GM08714 (cell line): ENCODE results near the gene MR1.
A peak's percentile ranks its signal among the peaks of the same experiment; 100 is the strongest.

Experiments used
- H3K4me3 ChIP-seq: fragments of 200-500 bp; sonication (Bioruptor generic); 2 replicates; pipeline ENCODE4 v1.5.1; 2014; ENCODE audit warnings: mild to moderate bottlenecking, low read length, inconsistent platforms
- ZNF274 ChIP-seq: IDR thresholded peaks from 2 replicates; pipeline ENCODE4 v1.6.1; 2012; ENCODE audit warnings: mild to moderate bottlenecking, low read depth, low read length

MR1 gene

DNA sequence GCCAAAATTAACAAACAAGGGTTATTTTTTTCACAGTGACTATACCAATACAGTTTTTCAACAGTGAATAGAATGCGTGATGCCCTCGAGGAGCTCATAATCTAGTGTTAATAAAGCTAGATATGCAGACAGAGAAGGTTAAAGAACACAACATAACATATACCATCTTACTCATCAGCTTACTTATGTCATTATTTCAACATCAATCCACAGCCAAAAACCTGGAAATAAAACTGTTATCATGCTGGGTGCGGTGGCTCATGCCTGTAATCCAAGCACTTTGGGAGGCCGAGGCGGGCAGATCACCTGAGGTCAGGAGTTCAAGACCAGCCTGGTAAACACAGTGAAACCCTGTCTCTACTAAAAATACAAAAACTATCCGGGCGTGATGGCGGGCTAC is 17.2 kb upstream of the MR1 start:
- H3K4me3 ChIP-seq: no peak overlapping the region
- no peak for TF ChIP-seq ZNF274

DNA sequence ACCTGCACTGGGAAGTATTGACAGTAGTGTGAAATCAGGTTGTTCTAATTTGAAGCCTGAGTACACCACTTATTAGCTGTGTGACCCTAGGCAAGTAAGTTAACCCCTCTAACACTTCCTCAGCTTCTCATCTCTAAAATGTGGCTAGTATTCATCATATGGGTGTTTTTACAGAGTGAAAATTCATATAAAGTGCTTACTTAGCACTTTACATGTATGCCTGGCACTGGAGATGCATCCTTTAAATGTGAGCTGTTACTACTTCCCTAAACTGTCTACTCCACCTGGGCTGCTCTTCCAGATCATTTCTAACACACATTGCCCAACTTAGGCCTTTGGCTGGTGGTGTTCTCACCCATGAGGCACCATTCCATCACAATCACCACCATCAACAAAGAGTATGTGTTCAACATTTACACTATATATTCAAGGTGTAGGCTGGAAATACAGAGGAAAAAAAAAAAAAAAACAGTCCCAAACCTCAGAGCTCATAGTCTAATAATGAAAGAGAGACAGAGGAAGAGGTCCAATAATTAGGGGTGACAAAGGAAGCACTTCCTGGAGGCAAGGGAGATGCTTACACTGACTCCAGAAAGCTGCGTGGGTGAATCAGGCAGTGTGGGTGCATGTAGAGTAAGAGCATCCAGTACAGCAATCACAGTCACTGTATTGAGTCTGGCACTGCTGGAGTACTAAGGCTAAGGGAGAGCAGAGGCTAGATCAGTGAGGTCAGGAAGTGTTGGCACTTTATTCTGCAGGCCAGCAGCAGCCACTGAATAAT is 14.7 kb upstream of the MR1 start:
- H3K4me3 ChIP-seq: no peak overlapping the region
- no peak for TF ChIP-seq ZNF274

DNA sequence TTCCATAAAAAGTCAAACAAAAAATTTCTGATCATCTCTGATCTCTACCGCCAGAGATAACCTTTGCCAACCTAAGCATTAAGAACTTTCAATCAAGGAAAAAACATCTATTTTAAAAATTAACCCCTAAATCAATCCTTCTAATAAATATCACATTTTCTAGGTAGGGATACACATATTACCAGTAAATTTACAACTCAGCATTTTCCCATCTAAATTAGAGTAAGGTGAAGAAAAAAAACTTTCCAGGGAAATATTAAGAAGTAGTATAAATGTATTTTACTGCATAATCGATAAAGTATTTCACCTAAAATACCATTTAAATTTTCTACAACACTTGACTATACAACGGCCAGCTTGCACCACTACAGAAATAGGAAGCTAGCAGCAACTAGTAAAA is 12.6 kb upstream of the MR1 start:
- TF ChIP-seq ZNF274: no peak

DNA sequence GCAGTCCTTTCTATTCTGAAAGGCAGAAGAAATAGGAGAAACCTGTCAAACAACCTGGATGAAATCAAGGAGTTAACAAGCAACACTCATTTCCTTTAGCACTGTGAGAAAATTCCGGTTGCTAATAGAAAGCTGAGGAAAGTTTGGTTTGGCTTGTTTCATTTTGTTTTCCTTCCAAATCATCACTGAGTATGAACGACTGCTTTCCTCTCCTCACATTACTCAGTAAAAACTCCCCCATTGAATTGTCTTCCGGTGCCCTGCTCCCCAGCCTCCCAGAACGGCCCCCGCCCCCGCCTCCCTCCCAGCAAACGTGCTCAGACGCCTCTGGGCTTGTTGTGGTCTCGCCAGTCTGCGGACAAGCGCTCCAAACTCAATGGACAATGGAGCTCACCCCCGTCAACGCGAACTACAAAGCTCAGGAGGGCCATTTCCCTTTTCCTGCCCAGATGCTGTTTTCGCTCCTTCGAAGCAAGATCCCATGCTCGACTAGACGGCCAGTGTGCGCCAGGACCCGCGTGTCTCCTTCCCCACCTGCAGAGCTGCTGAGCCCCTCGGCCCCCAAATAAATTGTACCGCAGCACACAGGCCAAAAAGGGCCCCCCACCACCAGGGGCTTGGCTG is 11.9 kb upstream of the MR1 start:
- TF ChIP-seq ZNF274: no peak
- H3K4me3 ChIP-seq: peak overlapping the region; percentile 77

More for the DNA sequence above, 12.6 kb upstream of the MR1 start:
- peak overlapping the region; percentile 77; the same call in 1 of the 2 replicates for H3K4me3 ChIP-seq

DNA sequence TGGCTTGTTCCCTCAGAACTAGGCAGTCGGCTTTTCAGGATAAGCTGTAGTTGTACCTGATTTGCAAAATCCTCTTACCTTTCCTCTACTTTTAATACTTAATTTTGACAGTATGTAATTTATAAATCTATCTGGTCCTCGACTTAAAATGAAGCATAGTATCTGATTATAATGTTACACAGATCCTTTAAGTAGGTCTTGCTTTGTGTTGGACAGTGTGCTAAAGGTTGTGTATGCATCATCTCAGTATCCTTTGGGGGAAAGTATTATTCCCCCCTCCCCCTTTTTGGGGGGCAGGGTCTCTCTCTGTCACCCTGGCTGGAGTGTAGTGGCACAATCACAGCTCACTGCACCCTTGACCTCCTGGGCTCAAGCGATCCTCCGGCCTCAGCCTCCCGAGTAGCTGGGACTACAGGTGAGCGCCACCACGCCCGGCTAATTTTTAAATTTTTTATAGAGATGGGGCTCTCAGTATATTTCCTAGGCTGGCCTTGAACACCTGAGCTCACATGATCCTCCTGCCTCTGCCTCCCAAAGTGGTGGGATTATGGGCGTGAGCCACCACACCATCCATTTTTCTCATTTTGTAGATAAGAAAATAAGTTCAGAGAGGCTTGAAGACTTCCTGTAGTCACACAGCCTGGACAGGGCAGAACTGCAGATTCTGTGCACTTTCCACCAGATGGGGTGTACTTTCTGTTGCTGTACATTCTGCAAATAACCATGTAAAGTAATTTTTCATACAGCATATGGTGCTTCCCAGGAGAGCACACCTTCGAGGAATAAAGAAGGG is 10.3 kb upstream of the MR1 start:
- peak overlapping the region; percentile 77; the same call in 1 of the 2 replicates for H3K4me3 ChIP-seq
- no peak for TF ChIP-seq ZNF274

DNA sequence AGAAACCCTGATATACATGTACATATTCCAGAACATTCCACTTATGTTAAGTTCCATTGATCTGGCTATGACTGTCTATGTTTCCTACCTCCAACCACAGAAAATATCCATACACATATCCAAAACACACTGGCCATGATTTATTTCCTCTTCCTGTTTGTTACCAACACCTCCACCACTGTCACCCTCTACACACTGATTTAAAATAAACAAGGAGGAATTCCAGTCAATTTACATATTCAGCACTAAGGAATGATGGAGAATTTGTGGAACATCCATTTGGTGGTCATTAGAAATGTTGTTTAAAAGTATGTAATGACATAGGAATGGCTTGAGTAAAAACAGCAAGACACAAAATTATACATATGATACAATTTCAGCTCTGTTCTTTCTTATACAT is 5.6 kb upstream of the MR1 start:
- no peak overlapping the region for H3K4me3 ChIP-seq
- no peak for TF ChIP-seq ZNF274

DNA sequence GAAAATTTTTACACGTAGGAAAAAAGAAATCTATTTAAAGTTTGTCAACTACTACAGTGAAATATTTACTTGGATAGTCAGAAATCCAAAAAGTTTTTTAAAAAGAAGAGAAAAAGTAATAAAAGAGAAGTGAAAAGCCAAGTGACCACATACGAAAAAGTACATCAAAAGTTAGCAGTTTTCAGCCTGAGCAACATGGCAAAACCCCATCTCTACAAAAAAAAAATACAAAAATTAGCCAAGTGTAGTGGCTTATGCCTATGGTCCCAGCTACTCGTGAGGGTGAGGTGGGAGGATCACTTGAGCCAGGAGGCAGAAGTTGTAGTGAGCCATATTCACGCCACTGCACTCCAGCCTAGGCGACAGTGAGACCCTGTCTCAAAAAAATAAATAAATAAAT is 5.2 kb upstream of the MR1 start:
- H3K4me3 ChIP-seq: no peak overlapping the region

DNA sequence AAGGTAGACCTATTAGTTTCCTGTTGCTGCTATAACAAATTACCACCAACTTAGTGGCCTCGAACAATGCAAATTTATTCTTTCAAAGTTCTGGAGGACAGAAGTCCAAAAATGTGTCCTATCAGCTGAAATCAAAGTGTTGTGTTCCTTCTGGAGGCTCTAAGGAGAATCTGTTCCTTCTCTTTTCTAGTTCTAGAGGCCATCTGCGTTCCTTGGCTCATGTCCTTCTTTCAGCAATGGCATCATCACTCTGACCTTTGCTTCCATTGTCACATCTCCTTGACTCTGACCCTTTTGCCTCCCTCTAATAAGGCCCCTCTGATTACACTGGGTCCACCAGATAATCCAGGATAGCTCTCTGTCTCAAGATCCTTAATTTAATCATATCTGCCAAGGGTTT is 1.2 kb upstream of the MR1 start:
- no peak overlapping the region for H3K4me3 ChIP-seq

More for the DNA sequence above, 5.2 kb upstream of the MR1 start:
- no peak for TF ChIP-seq ZNF274

DNA sequence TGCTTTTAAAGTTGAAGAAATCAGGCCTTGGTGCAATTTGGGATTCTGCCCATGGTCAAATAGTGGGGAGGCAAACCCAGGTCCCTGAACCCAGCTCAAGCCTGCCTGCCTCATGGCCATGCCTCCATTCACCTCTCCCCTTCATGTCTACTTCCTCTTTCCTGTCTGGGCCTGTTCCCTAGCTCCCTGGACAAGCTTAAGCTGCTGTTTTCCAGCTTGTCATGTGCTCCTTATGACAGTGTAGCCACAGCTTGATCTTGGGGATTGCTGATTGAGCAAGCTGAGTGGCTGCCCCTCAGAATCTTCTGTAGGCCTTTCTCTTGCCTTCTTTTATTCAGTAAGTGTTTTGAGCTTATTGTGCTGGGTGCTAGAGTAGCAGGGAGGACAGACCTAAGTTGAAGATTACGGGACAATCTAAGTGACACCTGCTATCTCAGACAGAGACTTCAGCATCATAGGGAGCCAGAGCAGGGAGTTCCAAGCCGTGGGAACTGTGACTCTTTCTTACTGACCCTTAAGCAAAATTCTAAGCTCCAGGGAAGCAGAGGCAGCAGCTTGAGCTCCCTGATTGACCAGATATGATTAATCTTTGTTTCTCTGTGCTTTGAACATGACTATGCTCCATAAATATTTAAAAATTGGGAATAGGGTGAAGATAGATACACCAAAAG is 520 bp upstream of the MR1 start:
- no peak for TF ChIP-seq ZNF274
- H3K4me3 ChIP-seq: peak overlapping the region; percentile 100

More for the DNA sequence above, 1.2 kb upstream of the MR1 start:
- TF ChIP-seq ZNF274: no peak

DNA sequence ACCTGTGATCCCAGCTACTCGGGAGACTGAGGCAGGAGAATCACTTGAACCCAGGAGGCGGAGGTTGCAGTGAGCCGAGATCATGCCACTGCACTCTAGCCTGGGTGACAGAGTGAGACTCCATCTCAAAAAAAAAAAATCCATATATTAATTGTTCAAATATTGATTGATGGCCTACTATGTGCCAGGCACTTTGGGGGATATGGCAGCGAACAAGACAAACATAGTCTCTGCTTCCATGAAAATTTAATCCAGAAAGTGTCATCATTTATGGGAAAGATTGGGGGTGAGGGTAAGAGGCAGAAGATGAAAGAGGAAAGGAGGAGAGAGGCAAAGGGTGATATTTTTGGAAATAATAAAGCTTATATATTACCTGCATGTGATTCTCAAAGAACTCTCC is 1.4 kb downstream of the MR1 start:
- H3K4me3 ChIP-seq: peak overlapping the region; percentile 100; the same call in 1 of the 2 replicates

DNA sequence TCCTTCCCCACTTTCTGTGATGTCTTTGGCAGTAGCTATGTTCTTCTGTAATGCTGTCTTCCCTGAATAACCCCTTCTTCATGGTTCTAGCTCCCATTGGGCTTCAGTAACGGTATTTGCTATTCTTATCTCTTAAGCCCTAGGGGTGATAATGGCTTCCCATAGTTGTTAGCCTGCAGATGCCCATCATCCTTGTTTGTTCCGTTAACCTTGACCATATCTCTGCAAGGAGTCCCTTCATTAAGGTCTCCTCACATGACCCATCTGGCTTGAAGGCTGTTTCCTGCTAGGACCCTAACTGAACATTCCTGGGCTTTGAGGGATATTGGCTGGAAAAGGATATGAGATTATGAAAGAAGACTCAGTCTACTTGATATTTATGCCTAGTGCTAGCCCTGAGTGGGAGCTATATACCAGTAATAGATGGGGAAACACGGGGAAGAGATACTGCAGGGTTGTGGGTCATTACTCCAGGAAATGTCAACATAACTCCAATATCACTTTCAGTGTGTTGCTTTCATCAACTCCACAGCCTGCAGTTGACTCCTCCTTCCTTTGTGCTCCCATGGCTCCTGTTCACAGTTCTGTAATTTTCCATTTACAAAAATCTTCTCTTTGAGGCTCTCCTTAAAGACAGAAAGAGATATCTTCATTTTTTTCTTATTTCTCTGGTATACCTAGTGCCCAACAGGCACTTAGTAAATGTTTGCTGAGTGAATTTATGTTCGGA is 2.5 kb downstream of the MR1 start:
- TF ChIP-seq ZNF274: no peak
- H3K4me3 ChIP-seq: peak overlapping the region; percentile 55

DNA sequence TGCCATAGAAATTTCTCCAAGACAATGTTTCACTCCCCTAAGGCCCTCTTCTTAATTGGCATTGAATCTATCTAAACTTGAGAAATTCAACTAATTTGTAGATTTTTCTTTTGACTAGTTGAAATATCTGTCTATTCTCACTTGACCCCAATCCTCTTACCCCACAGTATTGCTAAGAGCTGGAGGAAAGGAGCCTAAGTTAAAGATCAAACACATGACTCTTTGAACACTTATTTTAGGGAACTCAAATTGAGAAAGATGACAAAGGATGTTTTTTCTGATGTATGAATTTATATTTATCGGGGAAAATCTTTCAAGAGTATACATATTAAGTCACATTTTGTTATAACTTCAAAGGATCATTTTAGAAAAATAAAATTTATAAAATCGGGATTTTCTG is 3.6 kb downstream of the MR1 start:
- no peak for TF ChIP-seq ZNF274

DNA sequence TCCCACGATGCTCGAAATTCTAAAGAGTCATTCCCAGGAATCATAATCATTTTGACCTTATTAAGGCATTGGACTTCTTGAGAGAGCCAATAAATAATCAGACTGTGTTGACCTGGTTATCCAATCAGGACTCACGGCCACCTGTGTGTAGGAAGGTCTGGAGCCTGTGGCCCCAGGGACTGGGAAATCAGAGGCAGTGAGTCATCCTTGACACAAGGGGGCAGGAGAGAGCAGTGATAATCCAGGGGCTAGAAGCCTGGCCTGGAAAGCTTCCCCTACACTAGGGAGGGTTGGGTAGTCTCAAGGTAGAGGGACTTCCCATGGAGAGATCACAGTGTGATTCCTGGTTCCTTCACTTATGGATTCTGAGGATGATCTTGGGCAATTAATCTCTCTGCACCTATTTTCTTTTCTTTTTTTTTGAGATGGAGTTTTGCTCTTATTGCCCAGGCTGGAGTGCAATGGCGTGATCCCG is 4.7 kb downstream of the MR1 start:
- H3K4me3 ChIP-seq: no peak overlapping the region
- TF ChIP-seq ZNF274: no peak

More for the DNA sequence above, 3.6 kb downstream of the MR1 start:
- no peak overlapping the region for H3K4me3 ChIP-seq
